Neuronal stem cell (in vitro differentiated cells): ENCODE results near the gene PXN.
"Not testable (repeated sequence)": the region's sequence is repeated elsewhere in the genome, so short reads cannot be mapped to it uniquely, and the experiment has no call there.

Source experiments
- DNase-seq: peaks from one replicate; pipeline ENCODE4 v3.0.0-alpha.2; 2013; ENCODE audit warnings: low spot score
- H2AFZ ChIP-seq: one replicate; pipeline ENCODE4 v1.6.1; 2013; ENCODE audit warnings: mild to moderate bottlenecking, low read length, inconsistent platforms
- H2AK5ac ChIP-seq: 2 replicates; pipeline ENCODE4 v1.6.1; 2013; ENCODE audit warnings: low read depth, mild to moderate bottlenecking, inconsistent platforms, low read length, moderate library complexity, mixed read lengths
- H2BK120ac ChIP-seq: 2 replicates; pipeline ENCODE4 v1.6.1; 2013; ENCODE audit warnings: low read depth, mild to moderate bottlenecking, inconsistent platforms, low read length, moderate library complexity, mixed read lengths
- H2BK12ac ChIP-seq: one replicate; pipeline ENCODE4 v1.6.1; 2013; ENCODE audit warnings: low read length, inconsistent platforms
- H2BK15ac ChIP-seq: 2 replicates; pipeline ENCODE4 v1.6.1; 2013; ENCODE audit warnings: mild to moderate bottlenecking, low read length, inconsistent platforms, mixed read lengths
- H2BK5ac ChIP-seq: one replicate; pipeline ENCODE4 v1.6.1; 2013; ENCODE audit warnings: inconsistent platforms, mild to moderate bottlenecking, low read length, moderate library complexity
- H3K14ac ChIP-seq: one replicate; pipeline ENCODE4 v1.6.1; 2013; ENCODE audit warnings: low read length, inconsistent platforms
- H3K18ac ChIP-seq: 2 replicates; pipeline ENCODE4 v1.6.1; 2013; ENCODE audit warnings: low read length, inconsistent platforms
- H3K23ac ChIP-seq: 2 replicates; pipeline ENCODE4 v1.6.1; 2013; ENCODE audit warnings: low read depth, mild to moderate bottlenecking, mixed read lengths, low read length, inconsistent platforms; ENCODE audit not compliant: poor library complexity
- H3K27ac ChIP-seq: replicated peaks from 3 replicates; pipeline ENCODE4 v1.5.1; 2013; ENCODE audit warnings: low read length, inconsistent platforms
- H3K27me3 ChIP-seq, 3 experiments: 2 replicates each; pipeline ENCODE4 v1.6.1; 2013; ENCODE audit warnings: low read length in 3 of 3, mild to moderate bottlenecking in 2 of 3, inconsistent platforms in 1 of 3, low read depth in 1 of 3, mixed read lengths in 1 of 3, moderate library complexity in 1 of 3; ENCODE audit not compliant: control insufficient read depth in 3 of 3, insufficient read depth in 3 of 3
- H3K36me3 ChIP-seq, 2 donors: replicated peaks in 1 of 2; 2 replicates each; pipeline ENCODE4 v1.6.1; 2013; ENCODE audit warnings: low read length in 2 of 2; ENCODE audit not compliant: control insufficient read depth in 2 of 2, insufficient read depth in 2 of 2
- H3K4ac ChIP-seq: 2 replicates; pipeline ENCODE4 v1.6.1; 2013; ENCODE audit warnings: inconsistent platforms, mild to moderate bottlenecking, low read length, moderate library complexity
- H3K4me1 ChIP-seq, 2 donors: 1 replicate in 1 of 2; 2 replicates in 1 of 2; pipeline ENCODE4 v1.6.1; 2013; ENCODE audit warnings: low read length in 2 of 2, low read depth in 1 of 2; ENCODE audit not compliant: control insufficient read depth in 2 of 2, insufficient read depth in 1 of 2
- H3K4me2 ChIP-seq: one replicate; pipeline ENCODE4 v1.6.1; 2013; ENCODE audit warnings: mild to moderate bottlenecking, low read length, inconsistent platforms; ENCODE audit not compliant: insufficient read depth, poor library complexity, severe bottlenecking
- H3K4me3 ChIP-seq, 2 donors: 2 replicates each; pipeline ENCODE4 v1.5.1; 2013; ENCODE audit warnings: low read length in 2 of 2, mild to moderate bottlenecking in 2 of 2, inconsistent platforms in 1 of 2, moderate library complexity in 1 of 2
- H3K79me1 ChIP-seq: one replicate; pipeline ENCODE4 v1.6.1; 2013; ENCODE audit warnings: low read depth, mild to moderate bottlenecking, inconsistent platforms, low read length, moderate library complexity
- H3K9ac ChIP-seq: one replicate; pipeline ENCODE4 v1.6.1; 2013; ENCODE audit warnings: mild to moderate bottlenecking, low read depth, low read length, inconsistent platforms; ENCODE audit not compliant: poor library complexity
- H3K9me3 ChIP-seq, 2 donors: replicated peaks in 1 of 2; 2 replicates each; pipeline versions ENCODE3 to v1.6.1; 2013; ENCODE audit warnings: low read length in 2 of 2, mild to moderate bottlenecking in 2 of 2, inconsistent platforms in 1 of 2, low read depth in 1 of 2, mixed read lengths in 1 of 2, moderate library complexity in 1 of 2; ENCODE audit not compliant: control insufficient read depth in 2 of 2, insufficient read depth in 1 of 2
- H4K8ac ChIP-seq: one replicate; pipeline ENCODE4 v1.6.1; 2013; ENCODE audit warnings: low read depth, mild to moderate bottlenecking, inconsistent platforms, low read length, moderate library complexity
- H4K91ac ChIP-seq: one replicate; pipeline ENCODE4 v1.6.1; 2013; ENCODE audit warnings: low read length, low read depth, mild to moderate bottlenecking, inconsistent platforms; ENCODE audit not compliant: poor library complexity
- WGBS, 2 donors: extraction: QIAGEN DNeasy Blood & Tissue Kit; methylation state at CpG; one replicate each; pipeline ENCODE4 v1.1.7; 2013; ENCODE audit warnings: missing lambda C conversion rate in 2 of 2, mixed read lengths in 1 of 2; ENCODE audit not compliant: insufficient read length in 2 of 2, insufficient replicate concordance in 1 of 2; ENCODE audit errors: extremely low coverage in 2 of 2; 5-methylcytosine and 5-hydroxymethylcytosine counted together

PXN gene

DNA sequence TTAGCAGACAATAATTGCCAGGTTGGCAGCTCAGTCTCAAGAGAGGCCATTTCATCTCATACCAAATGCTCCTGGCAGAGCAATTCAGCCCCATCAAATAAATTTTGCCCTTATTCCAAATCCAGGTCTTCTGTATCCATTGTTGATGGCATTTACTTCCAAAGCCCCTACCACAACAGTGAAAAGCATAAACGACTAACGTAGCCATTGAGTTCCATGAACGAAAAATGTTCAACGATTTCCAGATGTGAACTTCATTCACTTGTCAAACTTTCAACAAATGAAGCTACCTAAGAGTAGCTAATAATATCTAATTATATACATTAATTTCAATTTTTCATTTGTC, 68.0 kb downstream of the PXN start:
- no CpG with 5 or more reads among the region's 4 CpGs for WGBS, 2 donors
- Histone ChIP-seq H2BK120ac (no peak overlapping the region), H3K9me3 (no peaks in the 10 kb centered on the region), H3K14ac (no peak overlapping the region), H3K23ac (no peak overlapping the region), H3K4ac (no peak overlapping the region), H3K9ac (no peak overlapping the region), H3K79me1 (peaks cover 7% of the 10 kb centered on the region), H3K4me2 (no peak overlapping the region), H3K18ac (no peak overlapping the region), H3K36me3 (peaks cover 29 to 46% of the 10 kb centered on the region in 2 donors), H3K4me1 (peaks cover 12 to 20% of the 10 kb centered on the region in 2 donors), H3K27ac (no peak overlapping the region), H4K8ac (no peak overlapping the region), H2BK5ac (no peak overlapping the region), H3K27me3 (no peaks in the 10 kb centered on the region), H2BK12ac (no peak overlapping the region), H4K91ac (no peak overlapping the region), H2BK15ac (no peak overlapping the region), H2AK5ac (no peak overlapping the region), H3K4me3 (no peak overlapping the region), H2AFZ (no peak overlapping the region)
- no peak for DNase-seq

DNA sequence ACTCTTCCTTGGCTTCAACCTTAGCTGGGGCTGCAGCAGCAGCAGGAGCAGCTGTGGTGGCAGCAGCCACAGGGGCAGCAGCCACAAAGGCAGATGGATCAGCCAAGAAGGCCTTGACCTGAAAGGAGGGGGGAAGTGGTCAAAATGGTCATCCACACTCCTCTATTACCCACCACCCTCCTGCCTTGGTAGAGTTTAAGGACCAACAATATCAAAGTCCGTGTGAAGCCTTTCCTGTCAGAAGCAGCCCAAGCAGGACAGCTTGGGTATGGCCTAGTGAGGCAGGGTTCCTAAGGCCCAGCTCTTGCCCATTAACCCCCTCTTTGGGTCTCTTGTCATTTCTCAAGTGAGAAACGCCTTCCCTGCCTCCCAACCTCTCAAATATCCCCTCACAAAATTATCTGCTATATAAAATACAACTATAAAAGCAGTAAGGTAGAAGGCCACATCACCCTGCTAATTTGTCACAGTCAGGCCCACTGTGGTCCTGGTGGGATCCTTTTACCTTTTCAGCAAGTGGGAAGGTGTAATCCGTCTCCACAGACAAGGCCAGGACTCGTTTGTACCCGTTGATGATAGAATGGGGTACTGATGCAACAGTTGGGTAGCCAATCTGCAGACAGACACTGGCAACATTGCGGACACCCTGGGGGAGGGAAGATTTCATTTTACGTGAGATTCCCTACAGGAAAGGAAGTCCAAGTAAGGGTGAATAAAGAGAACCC, 68.6 kb downstream of the PXN start:
- H2BK120ac ChIP-seq, H2AK5ac ChIP-seq, H3K27ac ChIP-seq, H3K9me3 ChIP-seq, H3K4me3 ChIP-seq, H4K8ac ChIP-seq, H3K27me3 ChIP-seq, H2BK15ac ChIP-seq, H3K14ac ChIP-seq, H3K4ac ChIP-seq, H3K23ac ChIP-seq, H3K9ac ChIP-seq, H2BK5ac ChIP-seq, H3K18ac ChIP-seq, H2AFZ ChIP-seq, H3K4me2 ChIP-seq, H4K91ac ChIP-seq, H3K79me1 ChIP-seq, DNase-seq, H2BK12ac ChIP-seq: not testable (repeated sequence)
- peaks cover 29 to 46% of the 10 kb centered on the region in 2 donors for H3K36me3 ChIP-seq
- H3K4me1 ChIP-seq: peaks cover 12 to 18% of the 10 kb centered on the region in 2 donors
- no CpG with 5 or more reads among the region's 7 CpGs for WGBS, 2 donors

DNA sequence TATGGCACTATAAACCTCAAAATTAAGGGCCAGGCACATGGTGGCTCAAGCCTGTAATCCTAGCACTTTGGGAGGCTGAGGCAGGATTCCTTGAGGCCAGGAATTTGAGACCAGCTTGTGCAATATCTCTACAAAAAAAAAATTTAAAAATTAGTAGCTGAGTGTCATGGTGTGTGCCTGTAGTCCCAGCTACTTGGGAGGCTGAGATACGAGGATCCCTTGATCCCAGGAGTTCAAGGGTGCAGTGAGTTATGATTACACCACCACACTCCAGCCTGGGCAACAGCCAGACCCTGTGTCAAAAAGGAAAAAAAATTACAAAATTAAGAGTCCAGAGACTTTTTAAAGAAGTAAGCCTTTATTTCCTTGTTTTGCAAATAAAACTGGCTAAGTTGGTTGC, 69.2 kb downstream of the PXN start:
- Histone ChIP-seq H2BK12ac (no peak overlapping the region), H2AFZ (no peak overlapping the region), H3K9ac (no peak overlapping the region), H2BK5ac (no peak overlapping the region), H3K4me1 (peaks cover 12 to 18% of the 10 kb centered on the region in 2 donors), H2BK120ac (no peak overlapping the region), H3K79me1 (peaks cover 7% of the 10 kb centered on the region), H3K27ac (no peak overlapping the region), H3K18ac (no peak overlapping the region), H2AK5ac (no peak overlapping the region), H3K14ac (no peak overlapping the region), H3K27me3 (no peaks in the 10 kb centered on the region), H3K4me3 (no peak overlapping the region), H3K23ac (no peak overlapping the region), H4K8ac (no peak overlapping the region), H2BK15ac (no peak overlapping the region), H3K9me3 (no peaks in the 10 kb centered on the region), H3K4ac (no peak overlapping the region), H4K91ac (no peak overlapping the region), H3K4me2 (no peak overlapping the region), H3K36me3 (peaks cover 29 to 51% of the 10 kb centered on the region in 2 donors)
- no peak for DNase-seq
- no CpG with 5 or more reads among the region's 1 CpG for WGBS, 2 donors

DNA sequence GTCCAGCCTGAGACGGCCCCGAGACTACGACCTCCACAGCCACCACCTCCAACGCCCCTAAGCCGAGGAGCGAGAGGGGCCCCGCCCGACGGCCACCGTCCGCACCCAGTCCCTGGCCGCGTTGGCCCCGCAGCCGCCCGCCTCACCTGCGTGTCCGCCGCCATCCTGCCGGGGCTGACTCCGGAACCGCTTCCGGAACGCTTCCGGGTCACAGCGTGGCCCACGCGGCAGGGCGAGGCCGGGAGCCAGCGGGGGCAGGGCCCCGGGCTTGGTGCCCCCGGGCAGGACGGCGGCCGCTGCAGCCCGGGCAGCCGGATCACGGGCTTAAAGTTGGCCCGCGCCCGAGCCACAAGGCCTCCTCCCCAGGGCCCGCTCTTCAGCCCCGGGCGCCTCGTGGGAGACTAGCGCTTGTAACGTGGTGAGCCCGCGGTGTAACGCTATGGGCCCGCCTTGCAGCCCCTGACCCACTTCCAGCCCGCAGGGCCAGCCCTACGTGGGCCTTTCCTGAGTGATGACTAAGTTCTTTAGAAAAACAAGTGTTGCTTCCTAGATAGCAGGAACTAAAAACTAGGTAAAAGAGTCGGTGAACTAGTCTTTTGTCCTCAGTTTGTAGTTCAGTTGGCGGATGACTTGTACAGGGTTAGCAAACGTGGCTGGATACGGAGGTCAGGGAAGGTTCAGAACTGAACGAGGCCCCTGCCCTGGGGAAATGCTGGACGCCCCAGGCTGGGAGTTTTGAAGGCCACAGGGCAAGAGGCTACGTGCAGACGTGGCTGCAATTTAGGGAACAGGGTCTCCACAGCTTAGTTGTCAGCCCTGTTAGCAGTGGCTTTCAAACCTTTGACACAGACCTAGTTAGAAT, 70.8 kb downstream of the PXN start, which contains the start of gene GCN1:
GCN1 (minus strand) TSS at position 182 of the 862 bp plus-strand sequence; CDS start at position 164, 18 bp downstream.
- Histone ChIP-seq H2AFZ (peak within 1 kb of the TSS; percentile 92), H3K23ac (peak within 1 kb of the TSS; percentile 99), H3K14ac (peak within 1 kb of the TSS; percentile 75), H2AK5ac (peak within 1 kb of the TSS; percentile 58), H2BK120ac (no peak within 1 kb of the TSS), H4K91ac (peak within 1 kb of the TSS; percentile 38), H2BK5ac (no peak within 1 kb of the TSS), H2BK12ac (no peak within 1 kb of the TSS), H3K36me3 (peaks cover 32 to 63% of the 10 kb centered on the region in 2 donors), H3K4me3 (peak within 1 kb of the TSS; percentile 87 to 96), H3K27me3 (no peaks in the 10 kb centered on the region), H4K8ac (no peak within 1 kb of the TSS), H3K27ac (peak within 1 kb of the TSS; percentile 69), H2BK15ac (peak within 1 kb of the TSS; percentile 55), H3K18ac (peak within 1 kb of the TSS; percentile 97), H3K9ac (peak within 1 kb of the TSS; percentile 95), H3K4me2 (peak within 1 kb of the TSS; percentile 91), H3K4me1 (peaks cover 9 to 16% of the 10 kb centered on the region in 2 donors), H3K9me3 (no peaks in the 10 kb centered on the region), H3K79me1 (no peaks in the 10 kb centered on the region), H3K4ac (peak within 1 kb of the TSS; percentile 26)
- peak; percentile 57 for DNase-seq
- no CpG with 5 or more reads among the region's 62 CpGs for WGBS, 2 donors
